ENCODE results near the gene TMEM39B.

DNA sequence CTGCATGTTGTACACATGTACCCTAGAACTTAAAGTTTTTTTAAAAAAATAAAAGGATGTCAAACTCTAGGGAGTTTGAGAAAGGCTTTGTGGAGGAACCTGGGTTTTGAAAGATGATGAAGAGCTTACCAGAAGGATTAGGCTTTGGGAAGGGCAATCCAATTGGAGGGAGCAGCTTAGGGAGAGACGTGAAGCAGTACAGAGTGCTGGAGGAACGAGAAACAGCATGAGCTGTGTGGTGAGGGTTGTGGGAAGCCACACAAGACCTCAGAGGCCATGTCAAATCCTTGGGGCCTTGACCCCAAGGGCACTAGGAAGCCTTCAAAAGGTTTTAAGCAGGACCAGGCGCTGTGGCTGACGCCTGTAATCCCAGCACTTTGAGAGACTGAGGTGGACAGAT is 26.7 kb downstream of the TMEM39B start:
- TF ChIP-seq CTCF (IDR thresholded peaks at IDR 0.05; ENCODE audit: low read length) = no peak
- TF ChIP-seq EZH2 (optimal IDR thresholded peaks at IDR 0.05; ENCODE audit: low read depth, low read length) = no peak
- no peak for TF ChIP-seq EZH2phosphoT487 (IDR thresholded peaks at IDR 0.05; ENCODE audit: low read length)

Data from MM.1S (cell line).